ENCODE data around the gene EFHD2.

DNA sequence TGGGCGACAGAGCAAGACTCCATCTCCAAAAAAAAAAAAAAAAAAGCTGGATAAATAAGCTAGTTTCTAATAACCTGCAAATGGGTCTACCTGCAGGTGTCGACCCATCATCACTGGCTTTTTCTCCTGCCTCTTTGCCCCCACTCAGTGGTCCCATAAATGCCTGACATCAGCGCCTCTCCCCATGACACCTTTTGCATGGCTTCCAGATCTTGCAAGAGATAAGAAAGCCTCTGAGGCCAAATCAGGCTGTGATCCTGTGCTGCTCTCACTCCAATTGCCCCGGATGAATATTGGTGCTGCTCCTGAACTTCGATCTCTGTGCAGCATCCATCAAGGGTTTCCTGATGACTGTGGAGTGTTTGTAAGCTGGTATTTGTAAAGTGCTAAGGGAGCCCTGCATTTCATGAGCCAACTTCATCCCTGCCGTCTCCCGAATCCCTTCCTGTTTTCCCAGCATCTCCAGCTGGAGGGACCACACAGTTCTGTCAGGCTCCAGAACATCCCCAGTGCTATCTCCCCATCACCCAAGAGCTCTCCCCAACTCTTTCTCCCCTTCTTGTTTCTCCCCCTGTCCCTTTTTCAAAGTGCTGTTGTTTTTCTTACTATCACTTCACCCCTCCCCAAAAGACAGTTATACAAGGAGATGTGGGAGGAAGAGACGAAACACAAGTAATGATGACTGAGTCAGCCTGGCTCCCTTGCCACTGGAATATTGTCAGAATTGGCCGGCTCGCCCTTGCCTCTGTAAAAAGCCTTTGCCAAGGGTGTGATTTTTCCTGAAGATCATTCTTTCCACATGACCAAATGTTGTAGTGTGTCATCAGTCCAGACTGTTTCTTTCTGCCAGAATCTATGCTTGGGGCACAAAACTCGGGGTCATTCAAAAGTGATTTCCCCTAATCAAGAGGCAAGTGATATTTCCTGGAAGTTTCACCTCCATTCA, 2.8 kb upstream of the EFHD2 start:
- TF ChIP-seq ZNF629 (tag by site-specific recombination; IDR thresholded peaks at IDR 0.05): no peak
- no peak for TF ChIP-seq MZF1 (tag by site-specific recombination; IDR thresholded peaks at IDR 0.05; ENCODE audit: borderline replicate concordance)
- no peak for TF ChIP-seq CTCF (tag by site-specific recombination; IDR thresholded peaks at IDR 0.05)
- TF ChIP-seq AEBP2 (tag by site-specific recombination; IDR thresholded peaks at IDR 0.05; ENCODE audit: borderline replicate concordance): no peak
- TF ChIP-seq, protein P1, sequence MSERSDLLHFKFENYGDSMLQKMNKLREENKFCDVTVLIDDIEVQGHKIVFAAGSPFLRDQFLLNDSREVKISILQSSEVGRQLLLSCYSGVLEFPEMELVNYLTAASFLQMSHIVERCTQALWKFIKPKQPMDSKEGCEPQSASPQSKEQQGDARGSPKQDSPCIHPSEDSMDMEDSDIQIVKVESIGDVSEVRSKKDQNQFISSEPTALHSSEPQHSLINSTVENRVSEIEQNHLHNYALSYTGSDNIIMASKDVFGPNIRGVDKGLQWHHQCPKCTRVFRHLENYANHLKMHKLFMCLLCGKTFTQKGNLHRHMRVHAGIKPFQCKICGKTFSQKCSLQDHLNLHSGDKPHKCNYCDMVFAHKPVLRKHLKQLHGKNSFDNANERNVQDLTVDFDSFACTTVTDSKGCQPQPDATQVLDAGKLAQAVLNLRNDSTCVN (tag by site-specific recombination; optimal IDR thresholded peaks at IDR 0.05): no peak

Data from HEK293 (cell line).